ENCODE data around the gene MKNK2. TPM values are rescaled to one million over a fixed set of nuclear protein-coding genes. Genes with fewer than 3 reads are reported as not detected.
A peak's percentile ranks its signal among the peaks of the same experiment; 100 is the strongest.
"Not testable (repeated sequence)": the region's sequence is repeated elsewhere in the genome, so short reads cannot be mapped to it uniquely, and the experiment has no call there.

The MKNK2 gene
- total RNA-seq, 1 donor from 2014 or later, result 127 TPM

- TF ChIP-seq CTCF (IDR thresholded peaks at IDR 0.05), result no peak
- H3K36me3 Mint-ChIP-seq (ENCODE audit: low read depth), result peaks cover 16% of the 10 kb centered on the region
- DNase-seq (ENCODE audit: low spot score), result no peak
- no peak overlapping the region for H3K4me3 Mint-ChIP-seq (ENCODE audit: unreplicated experiment)
- no peaks in the 10 kb centered on the region for H3K4me1 Mint-ChIP-seq (ENCODE audit: low read depth)
- H3K9me3 Mint-ChIP-seq (ENCODE audit: low read depth), result peaks cover 3% of the 10 kb centered on the region
- H3K27me3 Mint-ChIP-seq (ENCODE audit: low read depth), result no peaks in the 10 kb centered on the region
- no peak overlapping the region for H3K27ac Mint-ChIP-seq (ENCODE audit: unreplicated experiment)
These were observed 58.2 kb downstream of the MKNK2 start for GRCh38 chr19:1992759-1993260.

DNA sequence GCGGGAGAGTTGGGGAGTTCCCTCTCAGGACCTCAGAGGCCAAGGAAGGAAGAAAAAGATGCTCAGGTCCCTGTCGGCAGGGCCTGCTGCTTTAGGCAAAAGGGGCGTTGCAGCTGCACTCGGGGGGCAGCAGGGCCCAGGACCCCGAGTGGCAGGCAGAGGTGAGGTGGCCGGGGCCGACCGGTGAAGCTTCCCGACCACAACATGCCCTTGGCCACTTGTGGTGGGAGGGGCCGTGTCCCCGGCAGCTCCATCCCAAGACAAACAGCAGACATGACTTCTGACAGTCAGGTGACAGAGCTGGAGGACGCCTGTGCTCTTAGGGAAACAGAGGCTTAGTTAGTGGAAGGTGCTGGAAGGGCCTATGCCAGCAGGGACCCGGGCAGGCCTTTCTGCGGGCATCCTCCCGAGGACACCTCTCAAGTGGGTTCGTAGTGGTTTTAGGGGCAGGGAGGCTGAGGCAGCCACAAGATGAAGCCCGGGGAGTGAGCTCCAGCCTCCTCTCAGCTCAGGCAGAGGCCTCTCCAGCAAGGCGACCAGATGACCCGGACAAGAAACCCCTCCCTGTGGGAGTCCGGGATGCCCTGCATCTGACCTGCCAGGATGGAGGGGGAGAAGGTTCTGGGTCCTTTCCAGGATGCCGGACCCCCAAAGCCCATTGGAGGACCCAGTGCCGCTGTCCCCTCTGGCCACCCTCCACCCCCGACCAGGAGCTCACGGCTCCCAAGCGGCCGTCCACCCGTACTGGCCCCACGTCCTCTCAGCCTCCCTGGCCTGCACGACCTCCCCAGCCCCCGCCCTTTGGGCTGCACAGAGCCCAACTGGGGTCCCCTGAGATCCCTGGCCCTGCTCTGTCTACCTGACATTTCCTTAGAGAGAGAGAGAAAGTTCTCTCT lies 59.8 kb downstream of the MKNK2 start:
- Mint-ChIP-seq H3K27me3 (ENCODE audit: low read depth) (no peaks in the 10 kb centered on the region), H3K9me3 (ENCODE audit: low read depth) (peaks cover 3% of the 10 kb centered on the region), H3K27ac (ENCODE audit: unreplicated experiment) (no peak overlapping the region), H3K4me1 (ENCODE audit: low read depth) (no peaks in the 10 kb centered on the region), H3K36me3 (ENCODE audit: low read depth) (peaks cover 11% of the 10 kb centered on the region), H3K4me3 (ENCODE audit: unreplicated experiment) (no peak overlapping the region)
- DNase-seq (ENCODE audit: low spot score), result no peak
- TF ChIP-seq CTCF (IDR thresholded peaks at IDR 0.05), result no peak

DNA sequence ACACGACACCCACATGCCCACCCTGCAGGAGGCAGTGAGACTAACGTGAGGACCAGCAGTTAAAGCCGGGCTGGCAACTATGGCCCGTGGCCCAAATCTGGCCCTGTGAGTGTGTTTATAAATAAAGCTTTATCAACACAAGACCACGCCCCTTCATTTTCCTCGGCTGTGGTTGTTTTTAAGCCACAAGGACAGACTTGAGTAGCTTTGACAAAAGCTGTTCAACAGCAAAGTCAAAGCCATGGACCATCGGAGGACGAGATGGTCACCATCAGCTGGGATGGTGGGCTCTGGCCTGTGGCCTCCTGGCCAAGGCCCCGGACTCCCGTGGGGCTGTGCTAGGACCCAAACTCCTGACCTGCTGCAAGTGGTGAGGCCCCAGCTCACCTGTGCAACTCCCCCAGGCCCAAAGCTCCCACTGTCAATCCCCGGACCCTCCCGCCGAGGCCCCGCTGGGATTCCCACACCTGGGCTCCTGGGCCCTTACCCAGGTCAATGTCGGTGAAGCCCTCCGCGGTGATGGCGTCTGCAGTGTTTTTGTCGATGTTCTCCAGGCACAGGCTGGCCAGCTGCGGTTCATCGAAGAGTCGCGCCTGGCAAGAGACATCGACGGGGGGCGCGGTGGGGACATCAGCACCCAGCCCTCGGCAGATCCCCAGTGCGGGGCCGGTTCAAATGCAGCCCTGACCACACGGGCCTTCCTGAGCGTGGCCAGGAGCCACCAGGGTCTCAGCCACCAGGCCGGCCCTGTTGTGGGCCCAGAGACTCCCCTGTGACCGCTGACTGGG lies 60.6 kb downstream of the MKNK2 start:
- no peak for DNase-seq (ENCODE audit: low spot score)
- H3K27me3 Mint-ChIP-seq (ENCODE audit: low read depth), result no peaks in the 10 kb centered on the region
- peaks cover 10% of the 10 kb centered on the region for H3K36me3 Mint-ChIP-seq (ENCODE audit: low read depth)
- H3K4me3 Mint-ChIP-seq (ENCODE audit: unreplicated experiment), result no peak overlapping the region
- TF ChIP-seq CTCF (IDR thresholded peaks at IDR 0.05), result no peak
- H3K9me3 Mint-ChIP-seq (ENCODE audit: low read depth), result no peaks in the 10 kb centered on the region
- H3K27ac Mint-ChIP-seq (ENCODE audit: unreplicated experiment), result no peak overlapping the region
- H3K4me1 Mint-ChIP-seq (ENCODE audit: low read depth), result no peaks in the 10 kb centered on the region

DNA sequence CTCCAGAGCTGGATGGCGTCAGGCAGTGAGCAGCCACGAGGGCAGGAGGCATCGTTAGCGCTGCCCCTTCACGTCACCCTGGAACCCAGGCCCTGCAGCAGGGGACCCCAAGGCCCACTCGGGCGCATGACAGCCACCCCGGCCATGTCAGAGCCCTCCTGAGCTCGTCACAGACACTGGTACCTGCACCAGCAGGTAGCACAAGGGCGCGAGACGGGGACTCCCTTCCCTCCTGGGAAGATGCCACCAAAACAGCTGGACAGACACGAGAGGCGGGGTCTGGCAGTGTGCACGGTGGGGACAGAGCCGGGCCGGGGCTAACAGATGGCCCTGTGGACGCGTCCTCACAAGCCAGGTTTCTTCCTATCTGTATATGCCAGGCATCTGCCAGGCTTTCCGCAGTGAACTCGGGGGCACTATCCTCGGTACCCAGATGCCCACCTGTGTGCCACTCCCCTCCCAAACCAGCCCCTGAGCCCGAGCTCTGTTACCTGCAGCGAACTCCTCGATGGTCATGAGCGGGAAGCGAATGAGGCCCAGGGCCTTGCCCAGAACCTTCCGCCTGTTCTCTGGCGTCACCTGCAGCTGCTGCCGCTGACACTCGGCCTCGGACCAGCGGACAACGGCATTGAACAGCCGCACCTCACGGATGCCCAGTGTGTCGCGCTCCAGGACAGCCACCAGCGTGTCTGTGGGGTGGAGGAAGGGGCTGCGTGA lies 61.4 kb downstream of the MKNK2 start:
- DNase-seq (ENCODE audit: low spot score), result no peak
- H3K27ac Mint-ChIP-seq (ENCODE audit: unreplicated experiment), result no peak overlapping the region
- no peak for TF ChIP-seq CTCF (IDR thresholded peaks at IDR 0.05)
- H3K4me3 Mint-ChIP-seq (ENCODE audit: unreplicated experiment), result no peak overlapping the region
- H3K27me3 Mint-ChIP-seq (ENCODE audit: low read depth), result no peaks in the 10 kb centered on the region
- H3K36me3 Mint-ChIP-seq (ENCODE audit: low read depth), result peaks cover 13% of the 10 kb centered on the region
- H3K4me1 Mint-ChIP-seq (ENCODE audit: low read depth), result no peaks in the 10 kb centered on the region
- no peaks in the 10 kb centered on the region for H3K9me3 Mint-ChIP-seq (ENCODE audit: low read depth)

GRCh38 chr19:1988464-1988863 lies 62.6 kb downstream of the MKNK2 start:
- H3K4me1 Mint-ChIP-seq (ENCODE audit: low read depth); DNase-seq (ENCODE audit: low spot score); H3K9me3 Mint-ChIP-seq (ENCODE audit: low read depth); H3K27me3 Mint-ChIP-seq (ENCODE audit: low read depth); H3K4me3 Mint-ChIP-seq (ENCODE audit: unreplicated experiment): not testable (repeated sequence)
- peaks cover 13% of the 10 kb centered on the region for H3K36me3 Mint-ChIP-seq (ENCODE audit: low read depth)
- peak overlapping the region; percentile 8 for H3K27ac Mint-ChIP-seq (ENCODE audit: unreplicated experiment)

Other genes starting within 250 kb of the MKNK2 start
- gene ATP8B3, start 239.0 kb downstream of the MKNK2 start, total RNA-seq, result 1.9 to 6.0 TPM (median 5.7 TPM) in 3 replicates
- 22.2 to 24.9 TPM (median 24.9 TPM) in 3 replicates for gene REXO1, start 202.8 kb downstream of the MKNK2 start, total RNA-seq
- 25.0 to 38.9 TPM (median 38.9 TPM) in 3 replicates for gene KLF16, start 187.7 kb downstream of the MKNK2 start, total RNA-seq
- gene ABHD17A, start 165.7 kb downstream of the MKNK2 start, total RNA-seq, result 54.6 to 60.2 TPM (median 54.6 TPM) in 3 replicates
- gene ADAT3, start 145.8 kb downstream of the MKNK2 start, total RNA-seq, result 3.2 to 4.3 TPM (median 3.6 TPM) in 3 replicates
- gene SCAMP4, start 145.8 kb downstream of the MKNK2 start, total RNA-seq, result 51.6 to 57.5 TPM (median 57.4 TPM) in 3 replicates
- 57.4 to 74.9 TPM (median 58.9 TPM) in 3 replicates for gene CSNK1G2, start 110.1 kb downstream of the MKNK2 start, total RNA-seq
- 61.0 to 66.2 TPM (median 65.9 TPM) in 3 replicates for gene BTBD2, start 35.5 kb downstream of the MKNK2 start, total RNA-seq
- gene MOB3A, start 45.1 kb upstream of the MKNK2 start, total RNA-seq, result 34.6 to 48.0 TPM (median 45.5 TPM) in 3 replicates
- 2.4 to 3.9 TPM (median 3.2 TPM) in 3 replicates for gene IZUMO4, start 45.7 kb upstream of the MKNK2 start, total RNA-seq
- 139 to 157 TPM (median 144 TPM) in 3 replicates for gene AP3D1, start 100.3 kb upstream of the MKNK2 start, total RNA-seq
- gene DOT1L, start 112.7 kb upstream of the MKNK2 start, total RNA-seq, result 24.0 to 26.2 TPM (median 24.9 TPM) in 3 replicates
- 36.6 to 45.4 TPM (median 42.4 TPM) in 3 replicates for gene PLEKHJ1, start 185.1 kb upstream of the MKNK2 start, total RNA-seq
- 71.2 to 81.5 TPM (median 74.9 TPM) in 3 replicates for gene SF3A2, start 185.6 kb upstream of the MKNK2 start, total RNA-seq
- gene AMH, start 198.1 kb upstream of the MKNK2 start, total RNA-seq, result 10.2 to 18.8 TPM (median 10.8 TPM) in 3 replicates
- 0.42 to 0.51 TPM in 2 of 3 replicates, not detected in the other for gene JSRP1, start 205.2 kb upstream of the MKNK2 start, total RNA-seq
- gene PEAK3, start 230.9 kb upstream of the MKNK2 start, total RNA-seq, result 0.31 to 0.50 TPM (median 0.38 TPM) in 3 replicates

Data from chondrocyte (in vitro differentiated cells).